ENCODE measurements around the gene RNH1.

RNH1 gene

DNA sequence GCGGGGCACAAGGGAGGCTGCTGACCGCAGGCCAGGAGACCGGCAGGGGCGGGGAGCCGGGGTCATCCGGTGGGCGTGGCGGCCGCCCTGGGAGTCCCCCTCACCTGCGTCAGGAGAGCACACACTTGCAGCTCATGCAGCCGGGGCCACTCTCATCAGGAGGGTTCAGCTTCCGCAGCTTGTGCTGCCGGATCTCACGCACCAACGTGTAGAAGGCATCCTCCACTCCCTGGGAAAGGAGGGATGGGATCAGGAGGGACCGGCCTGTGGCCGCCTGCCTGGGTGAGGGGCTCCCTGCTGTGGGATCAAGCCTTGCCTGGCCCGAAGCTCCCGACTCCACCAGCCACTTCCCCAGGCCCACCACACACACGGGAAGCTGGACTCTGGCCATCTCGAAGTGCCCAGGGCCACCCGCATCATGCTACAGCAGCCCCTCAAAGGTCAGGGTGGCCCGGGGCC is 25.5 kb upstream of the RNH1 start:
- no peak overlapping the region for H3K4me2 ChIP-seq (ENCODE audit: insufficient read depth, low read length)
- H3K36me3 ChIP-seq (ENCODE audit: insufficient read depth, low read length), result peaks cover 35% of the 10 kb centered on the region
- H3K27ac ChIP-seq (ENCODE audit: low read length), result no peak overlapping the region
- H2AFZ ChIP-seq (ENCODE audit: low read depth, low read length), result no peak overlapping the region
- peaks cover 37% of the 10 kb centered on the region for H3K4me1 ChIP-seq (ENCODE audit: insufficient read depth, low read length)
- H3K27me3 ChIP-seq (ENCODE audit: insufficient read depth, low read length, poor library complexity), result no peaks in the 10 kb centered on the region
- TF ChIP-seq CTCF (IDR thresholded peaks at IDR 0.05; ENCODE audit: borderline replicate concordance, extremely low read depth, low read length, poor library complexity, severe bottlenecking), result no peak
- TF ChIP-seq EZH2 (IDR thresholded peaks at IDR 0.05; ENCODE audit: borderline replicate concordance, low read depth, low read length, severe bottlenecking), result no peak
- no peak for DNase-seq
- H3K9me3 ChIP-seq (ENCODE audit: insufficient read depth, low read length, severe bottlenecking), result no peaks in the 10 kb centered on the region
- peaks cover 36% of the 10 kb centered on the region for H4K20me1 ChIP-seq (ENCODE audit: insufficient read depth, low read length)
- H3K79me2 ChIP-seq (ENCODE audit: insufficient read depth, low read length), result peaks cover 18% of the 10 kb centered on the region
- no peak overlapping the region for H3K4me3 ChIP-seq (ENCODE audit: low read depth in 1 of 2, low read length in 2 of 2)
- no peak for ATAC-seq (ENCODE audit: insufficient read depth, low read depth)
- H3K9ac ChIP-seq (ENCODE audit: low read depth, low read length), result no peak overlapping the region

DNA sequence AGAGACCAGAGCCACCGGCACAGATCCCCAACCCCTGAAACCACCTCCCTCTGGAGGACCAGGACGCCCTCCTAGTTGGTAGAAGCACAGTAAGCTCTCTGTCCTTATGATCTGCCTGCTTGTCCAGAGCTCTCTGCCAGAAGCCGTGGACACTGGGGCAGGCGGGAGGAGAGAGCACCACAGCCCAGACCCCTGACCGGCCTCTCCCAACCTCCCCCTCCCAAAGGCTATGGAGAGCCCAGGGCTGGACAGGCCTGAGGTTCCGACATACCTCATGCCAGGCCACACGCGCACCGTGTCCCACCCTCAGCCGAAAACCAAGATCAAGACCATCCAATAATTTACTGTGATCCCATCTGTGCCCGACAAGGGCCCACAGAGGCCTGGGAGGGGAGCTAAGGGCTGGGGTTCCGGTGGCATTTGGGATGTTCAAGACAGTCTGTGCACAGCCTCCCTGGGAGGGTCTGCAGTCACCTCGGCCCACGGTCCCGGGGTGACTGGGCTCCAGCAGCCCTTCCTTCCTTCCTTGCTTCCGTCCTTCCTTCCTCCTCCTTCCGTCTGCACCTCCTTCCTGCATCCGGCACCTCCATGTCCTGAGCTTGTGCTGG is 25.0 kb upstream of the RNH1 start:
- peaks cover 35% of the 10 kb centered on the region for H3K36me3 ChIP-seq (ENCODE audit: insufficient read depth, low read length)
- no peaks in the 10 kb centered on the region for H3K27me3 ChIP-seq (ENCODE audit: insufficient read depth, low read length, poor library complexity)
- peaks cover 32% of the 10 kb centered on the region for H3K4me1 ChIP-seq (ENCODE audit: insufficient read depth, low read length)
- H3K9ac ChIP-seq (ENCODE audit: low read depth, low read length), result no peak overlapping the region
- peaks cover 36% of the 10 kb centered on the region for H4K20me1 ChIP-seq (ENCODE audit: insufficient read depth, low read length)
- peaks cover 18% of the 10 kb centered on the region for H3K79me2 ChIP-seq (ENCODE audit: insufficient read depth, low read length)
- H3K4me2 ChIP-seq (ENCODE audit: insufficient read depth, low read length), result no peak overlapping the region
- no peaks in the 10 kb centered on the region for H3K9me3 ChIP-seq (ENCODE audit: insufficient read depth, low read length, severe bottlenecking)
- no peak overlapping the region for H2AFZ ChIP-seq (ENCODE audit: low read depth, low read length)
- TF ChIP-seq CTCF (IDR thresholded peaks at IDR 0.05; ENCODE audit: borderline replicate concordance, extremely low read depth, low read length, poor library complexity, severe bottlenecking) (no peak), EZH2 (IDR thresholded peaks at IDR 0.05; ENCODE audit: borderline replicate concordance, low read depth, low read length, severe bottlenecking) (no peak)
- DNase-seq, result no peak
- H3K27ac ChIP-seq (ENCODE audit: low read length), result no peak overlapping the region
- H3K4me3 ChIP-seq (ENCODE audit: low read depth in 1 of 2, low read length in 2 of 2), result no peak overlapping the region
- ATAC-seq (ENCODE audit: insufficient read depth, low read depth), result no peak

DNA sequence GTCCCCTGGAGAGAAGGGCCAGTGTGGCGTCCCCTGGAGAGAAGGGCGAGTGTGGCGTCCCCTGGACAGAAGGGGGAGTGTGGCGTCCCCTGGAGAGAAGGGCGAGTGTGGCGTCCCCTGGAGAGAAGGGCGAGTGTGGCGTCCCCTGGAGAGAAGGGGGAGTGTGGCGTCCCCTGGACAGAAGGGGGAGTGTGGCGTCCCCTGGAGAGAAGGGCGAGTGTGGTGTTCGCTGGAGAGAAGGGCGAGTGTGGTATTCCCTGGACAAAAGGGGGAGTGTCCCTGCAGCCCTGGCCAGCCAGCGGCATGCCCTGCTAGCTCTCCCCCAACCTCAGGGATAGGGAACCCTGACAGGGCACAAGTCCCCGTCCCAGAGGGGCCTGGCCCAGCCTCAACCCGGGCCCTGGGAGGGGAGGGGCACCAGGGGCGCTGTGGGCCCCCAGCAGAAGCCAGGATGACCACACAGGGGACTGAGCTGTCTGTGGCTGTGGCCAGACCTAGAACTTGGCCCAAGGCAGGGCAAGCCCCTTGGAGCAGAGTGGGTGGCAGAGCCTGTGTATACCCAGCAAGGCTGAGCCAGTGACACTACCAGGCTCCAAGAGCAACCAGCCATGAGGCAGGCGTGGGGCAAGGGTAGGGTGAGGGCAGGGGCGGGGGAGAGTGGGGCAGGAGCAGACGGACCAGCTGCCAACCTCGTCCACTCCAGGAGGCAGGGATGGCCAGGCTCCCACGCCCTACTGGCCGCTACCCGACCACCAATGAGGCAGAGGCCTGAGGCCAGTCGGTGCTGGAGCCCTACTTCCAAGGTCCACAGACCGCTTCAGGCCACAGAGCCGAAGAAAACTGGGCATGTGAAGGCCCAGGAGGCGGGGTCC is 24.2 kb upstream of the RNH1 start:
- Histone ChIP-seq H3K27me3 (ENCODE audit: insufficient read depth, low read length, poor library complexity) (no peaks in the 10 kb centered on the region), H3K4me3 (ENCODE audit: low read depth in 1 of 2, low read length in 2 of 2) (no peak overlapping the region), H3K4me2 (ENCODE audit: insufficient read depth, low read length) (no peak overlapping the region), H3K27ac (ENCODE audit: low read length) (no peak overlapping the region), H3K9me3 (ENCODE audit: insufficient read depth, low read length, severe bottlenecking) (no peaks in the 10 kb centered on the region), H3K9ac (ENCODE audit: low read depth, low read length) (no peak overlapping the region), H3K4me1 (ENCODE audit: insufficient read depth, low read length) (peaks cover 24% of the 10 kb centered on the region), H3K79me2 (ENCODE audit: insufficient read depth, low read length) (peaks cover 18% of the 10 kb centered on the region), H3K36me3 (ENCODE audit: insufficient read depth, low read length) (peaks cover 35% of the 10 kb centered on the region), H4K20me1 (ENCODE audit: insufficient read depth, low read length) (peaks cover 36% of the 10 kb centered on the region), H2AFZ (ENCODE audit: low read depth, low read length) (no peak overlapping the region)
- DNase-seq (no peak), ATAC-seq (ENCODE audit: insufficient read depth, low read depth) (no peak)
- TF ChIP-seq EZH2 (IDR thresholded peaks at IDR 0.05; ENCODE audit: borderline replicate concordance, low read depth, low read length, severe bottlenecking) (no peak), CTCF (IDR thresholded peaks at IDR 0.05; ENCODE audit: borderline replicate concordance, extremely low read depth, low read length, poor library complexity, severe bottlenecking) (no peak)

Data from DND-41 (cell line).